Keratinocyte (primary cell): Measurements from ENCODE around the gene VWA3A.

Experiments
- CTCF ChIP-seq, 3 experiments: IDR thresholded peaks in 1 of 3; conservative IDR thresholded peaks in 1 of 3; optimal IDR thresholded peaks in 1 of 3; 2 replicates in 2 of 3; 3 replicates in 1 of 3; pipeline versions ENCODE3 to v1.5.1; 2011; ENCODE audit warnings: low read length in 3 of 3, mild to moderate bottlenecking in 3 of 3, moderate library complexity in 2 of 3, control low read depth in 1 of 3, inconsistent platforms in 1 of 3; ENCODE audit not compliant: insufficient read depth in 2 of 3; ENCODE audit errors: extremely low read depth in 1 of 3
- EZH2 ChIP-seq: IDR thresholded peaks from one replicate; pipeline ENCODE4 v1.6.1; 2012; ENCODE audit warnings: inconsistent platforms, mild to moderate bottlenecking, low read length, moderate library complexity

- TF ChIP-seq CTCF (optimal IDR thresholded peaks at IDR 0.05 in 1 of 3, IDR thresholded peaks at IDR 0.05 in 1 of 3, conservative IDR thresholded peaks at IDR 0.05 in 1 of 3; ENCODE audit: extremely low read depth in 1 of 3, insufficient read depth in 2 of 3, low read length in 3 of 3): peak; percentile 72 to 77 (median 75)
- TF ChIP-seq EZH2: no peak
These were observed 14.5 kb upstream of the VWA3A start for GRCh38 chr16:22077700-22078313.
